K562 (cell line): ENCODE data around the gene LEUTX. TPM values are rescaled to one million over a fixed set of nuclear protein-coding genes. Genes with fewer than 3 reads are reported as not detected.

ENCODE experiments used
- ATAC-seq: fragments of 200-7000 bp; cut with Tn5 transposase; 3 replicates; pipeline ENCODE4 v1.9.1; 2020; ENCODE audit warnings: moderate library complexity
- BruUV-seq: library from RNA; stranded (reverse); fragments of 400-500 nt; replicated peaks from 2 replicates; lab custom pipeline; 2021; lab: Mats Ljungman, UMichigan
- CTCF ChIA-PET: fragments of 300-600 bp; formaldehyde crosslinking; extraction: SDS; loops from one replicate; lab custom pipeline; 2021; ENCODE audit warnings: low intra/inter-chr PET ratio; lab: Yijun Ruan, JAX
- POLR2A ChIA-PET: fragments of 300-600, 350-650 bp; sonication (Branson Sonifier 250); formaldehyde crosslinking; extraction: SDS; loops from one replicate; lab custom pipeline; 2021; ENCODE audit warnings: antibody characterized with exemption, inconsistent platforms; lab: Yijun Ruan, JAX
- DNase-seq, 4 experiments: peaks; one replicate each; pipeline versions ENCODE4 v3.0.0 to v3.0.0-alpha.2; 2011 to 2018; ENCODE audit warnings: low spot score in 3 of 4, mixed read lengths in 3 of 4; ENCODE audit errors: extremely low read depth in 1 of 4
- FAIRE-seq: peaks from 2 replicates; lab custom pipeline; 2011; peaks lifted over from hg19 to GRCh38; lab: Jason Lieb, UNC
- H2AFZ ChIP-seq: 2 replicates; pipeline ENCODE4 v1.6.0; 2011; ENCODE audit warnings: low read depth, low read length, control low read depth, inconsistent platforms
- H3K27ac ChIP-seq: fragments of 200-600 bp; 3 replicates; pipeline ENCODE4 v1.8.0; 2011; ENCODE audit warnings: low read depth, mild to moderate bottlenecking, control low read depth, inconsistent platforms, low read length, moderate library complexity, mixed read lengths; ENCODE audit errors: extremely low read depth
- H3K27me3 ChIP-seq, 2 experiments: fragments of 300-600 bp in 1 of 2; 2 replicates in 1 of 2; 3 replicates in 1 of 2; pipeline versions ENCODE4 v1.6.0 to v1.8.0; 2011; ENCODE audit warnings: inconsistent platforms in 2 of 2, low read length in 2 of 2, mild to moderate bottlenecking in 1 of 2, mixed read lengths in 1 of 2, moderate library complexity in 1 of 2; ENCODE audit not compliant: control insufficient read depth in 2 of 2, insufficient read depth in 2 of 2
- H3K36me3 ChIP-seq: fragments of 300-600 bp; 3 replicates; pipeline ENCODE4 v1.8.0; 2011; ENCODE audit warnings: mild to moderate bottlenecking, low read length, inconsistent platforms; ENCODE audit not compliant: control insufficient read depth, insufficient read depth
- H3K4me1 ChIP-seq, 2 experiments: fragments of 200-600 bp in 1 of 2; replicated peaks in 1 of 2; 2 replicates in 1 of 2; 3 replicates in 1 of 2; pipeline versions ENCODE4 v1.5.1 to v1.8.0; 2011; ENCODE audit warnings: inconsistent platforms in 2 of 2, low read length in 2 of 2, mild to moderate bottlenecking in 1 of 2, mixed read lengths in 1 of 2, moderate library complexity in 1 of 2; ENCODE audit not compliant: control insufficient read depth in 2 of 2, insufficient read depth in 2 of 2
- H3K4me2 ChIP-seq: 2 replicates; pipeline ENCODE4 v1.6.1; 2011; ENCODE audit warnings: low read length, control low read depth, inconsistent platforms, mixed read lengths; ENCODE audit not compliant: insufficient read depth
- H3K4me3 ChIP-seq: fragments of 200-600 bp; sonication (generic), shearing (Covaris generic); 2 replicates; pipeline ENCODE4 v1.5.1; 2016; ENCODE audit warnings: control low read depth, inconsistent platforms
- H3K79me2 ChIP-seq: fragments of 200-600 bp; 3 replicates; pipeline ENCODE4 v1.8.0; 2011; ENCODE audit warnings: low read length, inconsistent platforms; ENCODE audit not compliant: control insufficient read depth, insufficient read depth
- H3K9ac ChIP-seq, 2 experiments: 2 replicates each; pipeline versions ENCODE4 v1.6.0 to v1.6.1; 2011; ENCODE audit warnings: low read depth in 2 of 2, low read length in 2 of 2, control low read depth in 1 of 2, inconsistent platforms in 1 of 2, mild to moderate bottlenecking in 1 of 2, mixed read lengths in 1 of 2; ENCODE audit not compliant: insufficient read depth in 1 of 2
- H3K9me1 ChIP-seq: one replicate; pipeline ENCODE4 v1.6.0; 2011; ENCODE audit warnings: inconsistent platforms, mild to moderate bottlenecking, low read length, moderate library complexity; ENCODE audit not compliant: control insufficient read depth, insufficient read depth
- H3K9me3 ChIP-seq: replicated peaks from 2 replicates; pipeline ENCODE4 v1.5.1; 2011; ENCODE audit warnings: low read depth, low read length, inconsistent platforms; ENCODE audit not compliant: control insufficient read depth, insufficient read depth
- H4K20me1 ChIP-seq: replicated peaks from 2 replicates; pipeline ENCODE4 v1.6.1; 2011; ENCODE audit warnings: low read length, inconsistent platforms, mixed read lengths; ENCODE audit not compliant: control insufficient read depth, insufficient read depth
- CEBPB ChIP-seq: fragments of 450-650 bp; IDR thresholded peaks from 2 replicates; pipeline ENCODE4 v1.6.1; 2016; ENCODE audit warnings: missing genetic modification characterization, missing compliant biosample characterization
- CEBPG ChIP-seq, 3 experiments: fragments of 200-800 bp in 1 of 3; sonication (Bioruptor generic) in 1 of 3; sonication (generic) in 1 of 3; formaldehyde crosslinking in 1 of 3; IDR thresholded peaks in 2 of 3; conservative IDR thresholded peaks in 1 of 3; 2 replicates each; pipeline versions ENCODE4 v1.6.1 to v1.8.0; 2016 to 2022; ENCODE audit warnings: missing compliant biosample characterization in 2 of 3, missing genetic modification characterization in 2 of 3, mild to moderate bottlenecking in 1 of 3, missing genetic modification reagents in 1 of 3
- HNRNPK ChIP-seq: fragments of 200-400 bp; formaldehyde crosslinking; IDR thresholded peaks from one replicate; pipeline ENCODE4 v1.6.1; 2018; ENCODE audit warnings: mild to moderate bottlenecking, low read depth, low read length; ENCODE audit not compliant: poor library complexity, severe bottlenecking
- NR2F6 ChIP-seq: fragments of 450-650 bp; formaldehyde crosslinking; IDR thresholded peaks from 2 replicates; pipeline ENCODE4 v1.4.0; 2020; ENCODE audit warnings: mild to moderate bottlenecking
- SMAD2 ChIP-seq: fragments of 150-350 bp; IDR thresholded peaks from 2 replicates; pipeline ENCODE4 v1.6.1; 2014; ENCODE audit warnings: low read depth, mild to moderate bottlenecking, low read length
- WGBS: fragments of 100-300 bp; shearing (Covaris generic); methylation state at CpG from one replicate; pipeline ENCODE4 v1.1.6; 2016; ENCODE audit warnings: low coverage, mixed read lengths; ENCODE audit not compliant: insufficient coverage; ENCODE audit errors: missing lambda C conversion rate; 5-methylcytosine and 5-hydroxymethylcytosine counted together
- in situ Hi-C: fragments of 300-500 bp; cut with MboI; formaldehyde crosslinking; loops from 4 replicates; pipeline ENCODE4 v1.15.0; 2018; ENCODE audit warnings: inconsistent platforms, mixed read lengths
- intact Hi-C: fragments of 100-400 bp; cut with micrococcal nuclease; formaldehyde crosslinking; loops from 2 replicates; pipeline ENCODE4 v1.14.2; 2022
- polyA plus RNA-seq, 8 experiments: library from polyadenylated mRNA; depleted of rRNA in 4 of 8; stranded (reverse) in 5 of 8; unstranded in 3 of 8; fragments of >200 nt; fragmentation: Nextera tagmentation in 2 of 8; fragmentation: Illumina TruSeq in 1 of 8; extraction: Ambion mirVana in 2 of 8; extraction: Trizol in 1 of 8; gene quantifications; 2 replicates each; pipeline versions ENCODE4 v1.2.1 to v1.2.3, GENCODE V29; 2011 to 2014; ENCODE audit warnings: inconsistent platforms in 1 of 8, missing spikeins in 1 of 8
- total RNA-seq, 7 experiments: library from RNA; depleted of rRNA in 6 of 7; stranded (reverse); fragments of >200 nt in 6 of 7; fragmentation: Illumina TruSeq in 2 of 7; extraction: Trizol in 2 of 7; gene quantifications; 2 replicates each; pipeline versions ENCODE4 v1.2.1 to v1.2.3, GENCODE V29; 2011 to 2021; ENCODE audit warnings: low replicate concordance in 1 of 7

LEUTX gene
- total and polyA plus RNA-seq, 9 of the 15 experiments (the other 6 are each of a cell fraction or from before 2014, with no cell fraction given): not detected

DNA sequence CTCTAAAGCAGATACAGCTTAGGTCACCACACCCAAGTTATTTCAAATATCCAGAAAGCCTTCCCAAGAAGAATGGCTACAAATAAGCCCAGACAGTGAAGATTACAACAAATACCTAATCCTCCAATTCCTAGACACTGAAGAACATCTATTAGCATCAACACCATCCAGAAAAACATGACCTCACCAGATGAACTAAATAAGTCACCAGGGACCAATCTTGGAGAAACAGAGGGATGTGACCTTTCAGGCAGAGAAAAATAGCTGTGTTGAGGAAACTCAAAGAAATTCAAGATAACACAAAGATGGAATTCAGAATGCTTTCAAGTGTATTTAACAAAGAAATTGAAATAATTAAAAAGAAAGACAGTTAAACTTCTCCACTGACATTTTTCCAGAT, 25.9 kb upstream of the LEUTX start:
- Histone ChIP-seq H3K36me3 (no peaks in the 10 kb centered on the region), H2AFZ (no peak overlapping the region), H3K9ac (no peak overlapping the region), H3K27me3 (peaks cover 0 to 5% of the 10 kb centered on the region in 2 experiments; a peak in 3 of 5 replicates), H3K79me2 (no peaks in the 10 kb centered on the region), H3K4me1 (no peaks in the 10 kb centered on the region), H3K4me3 (no peak overlapping the region), H4K20me1 (no peaks in the 10 kb centered on the region), H3K4me2 (no peak overlapping the region), H3K27ac (no peak overlapping the region), H3K9me3 (no peaks in the 10 kb centered on the region), H3K9me1 (no peaks in the 10 kb centered on the region)
- intact Hi-C loops (no loop called here), in situ Hi-C loops (no loop called here)
- DNase-seq (no peak), ATAC-seq (no peak), FAIRE-seq (no peak)
- POLR2A ChIA-PET: interaction anchor here (0.6 kb wide), 1 partner anchor 8 kb away, joined by 3 read pairs; no protein-coding TSS in a partner anchor
- BruUV-seq: no TSS peak
- TF ChIP-seq SMAD2 (no peak), NR2F6 (CRISPR knock-in tag) (no peak)
- CTCF ChIA-PET: no interaction called here

DNA sequence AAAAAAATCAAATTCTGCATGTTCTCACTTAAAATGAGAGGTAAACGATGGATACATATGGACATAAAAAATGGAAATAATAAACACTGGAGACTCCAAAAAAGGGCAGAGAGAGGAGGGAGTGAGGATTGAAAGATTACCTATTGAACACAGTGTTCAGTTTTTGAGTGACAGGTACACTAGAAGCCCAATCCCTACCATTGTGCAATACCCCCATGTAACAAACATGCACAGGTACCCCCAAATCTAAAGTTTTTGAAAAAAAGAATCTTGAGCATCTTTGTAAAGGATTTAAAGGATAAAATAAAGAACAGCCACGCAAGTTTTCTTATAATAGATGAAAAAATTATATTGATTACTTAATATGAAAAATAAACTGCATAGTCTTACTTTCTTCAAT, 24.1 kb upstream of the LEUTX start:
- FAIRE-seq (no peak), ATAC-seq (no peak), DNase-seq (no peak)
- no peak overlapping the region for H3K4me2 ChIP-seq
- H4K20me1 ChIP-seq: no peaks in the 10 kb centered on the region
- in situ Hi-C loops: no loop called here
- CTCF ChIA-PET: no interaction called here
- H2AFZ ChIP-seq: no peak overlapping the region
- BruUV-seq: no TSS peak
- no peaks in the 10 kb centered on the region for H3K9me3 ChIP-seq
- H3K27ac ChIP-seq: no peak overlapping the region
- 0% methylated on average over 2 of the region's 2 CpGs for WGBS
- intact Hi-C loops: no loop called here
- H3K9me1 ChIP-seq: no peaks in the 10 kb centered on the region
- peaks cover 0 to 5% of the 10 kb centered on the region in 2 experiments; a peak in 3 of 5 replicates for H3K27me3 ChIP-seq
- peak; percentile 46; the same call in 1 of the 2 replicates for TF ChIP-seq CEBPB (tag)
- no peak for TF ChIP-seq CEBPG (CRISPR knock-in tag; IDR thresholded peaks at IDR 0.05)
- TF ChIP-seq CEBPG (tag; conservative IDR thresholded peaks at IDR 0.05 in 1 of 2, IDR thresholded peaks at IDR 0.05 in 1 of 2): peak in 1 of 2 experiments; percentile 65; a peak in 3 of 4 replicates
- TF ChIP-seq HNRNPK: no peak
- no peaks in the 10 kb centered on the region for H3K36me3 ChIP-seq
- POLR2A ChIA-PET: interaction anchor here (0.6 kb wide), 1 partner anchor 1505 kb away, joined by 3 read pairs; no protein-coding TSS in a partner anchor
- H3K4me1 ChIP-seq: no peaks in the 10 kb centered on the region
- no peaks in the 10 kb centered on the region for H3K79me2 ChIP-seq
- no peak overlapping the region for H3K9ac ChIP-seq
- H3K4me3 ChIP-seq: no peak overlapping the region
